Measurements from ENCODE around the gene GNB1L.
A peak's percentile ranks its signal among the peaks of the same experiment; 100 is the strongest.

Gene GNB1L

DNA sequence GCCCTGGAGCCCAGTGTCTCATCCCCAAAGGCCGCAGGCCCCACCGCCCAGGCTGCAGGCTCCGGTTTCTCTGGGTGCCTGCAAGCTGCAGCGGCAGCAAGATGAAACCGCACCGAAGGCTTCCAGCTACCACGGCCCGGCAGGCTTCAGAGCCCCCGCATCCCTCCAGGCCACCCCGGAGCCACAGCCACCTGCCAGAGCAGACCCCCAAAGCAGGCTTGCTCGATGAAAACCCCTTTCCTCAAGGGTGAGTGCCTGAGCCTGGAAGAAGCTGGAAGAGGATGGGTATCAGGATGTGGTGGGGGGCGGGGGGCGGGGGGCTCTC is 24.5 kb upstream of the GNB1L start:
- TF ChIP-seq EZH2 (IDR thresholded peaks at IDR 0.05) = no peak
- no peak for TF ChIP-seq FOXP2 (optimal IDR thresholded peaks at IDR 0.05; ENCODE audit: control extremely low read depth, extremely low read length, insufficient read depth)
- TF ChIP-seq POLR2AphosphoS5 (IDR thresholded peaks at IDR 0.05; ENCODE audit: borderline replicate concordance, low read depth, low read length) = no peak
- Histone ChIP-seq H3K36me3 (ENCODE audit: insufficient read depth, low read length) (no peaks in the 10 kb centered on the region), H3K4me3 (no peak overlapping the region), H3K27ac (no peak overlapping the region), H3K9ac (ENCODE audit: insufficient read length) (no peak overlapping the region), H3K9me3 (ENCODE audit: low read depth, low read length) (no peaks in the 10 kb centered on the region)
- no peak for DNase-seq (ENCODE audit: low read depth, low spot score)

DNA sequence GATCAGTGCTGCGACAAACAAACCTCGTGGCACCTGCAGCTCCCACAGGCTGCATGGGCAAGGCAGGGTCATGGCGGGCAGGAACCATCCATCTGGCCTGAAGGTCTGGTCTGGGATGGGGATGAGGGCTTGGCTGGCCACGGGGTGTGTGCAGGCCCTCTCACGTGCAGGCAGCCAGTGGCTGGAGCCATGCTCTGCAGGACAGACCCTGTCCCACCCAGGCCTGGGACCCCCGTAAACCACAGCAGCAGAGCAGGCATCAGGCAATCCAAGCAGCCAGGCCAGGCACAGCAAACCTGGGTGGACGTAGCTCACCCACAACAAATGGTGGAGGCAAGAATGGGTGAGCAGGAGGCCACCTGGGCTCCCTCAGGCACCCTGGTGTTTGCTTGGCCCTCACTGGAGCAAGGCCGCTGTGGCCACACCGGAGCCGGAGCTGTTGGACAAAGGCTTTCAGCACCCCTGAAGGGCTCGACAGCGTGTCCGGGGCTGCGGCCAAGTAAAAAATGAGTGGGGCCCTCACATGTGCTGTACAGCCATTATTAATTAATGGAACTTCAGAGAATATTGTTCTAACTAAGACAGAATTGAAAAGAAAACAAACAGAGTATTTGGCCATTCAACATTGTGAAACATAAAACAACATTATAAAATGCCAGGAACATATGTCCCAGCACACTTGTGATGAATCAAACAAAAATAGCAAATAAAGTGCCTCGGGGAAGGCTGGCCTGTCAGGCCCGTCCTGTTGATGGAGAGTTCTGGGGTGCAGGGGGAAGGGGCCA is 24.0 kb upstream of the GNB1L start:
- Histone ChIP-seq H3K36me3 (ENCODE audit: insufficient read depth, low read length) (no peaks in the 10 kb centered on the region), H3K9me3 (ENCODE audit: low read depth, low read length) (no peaks in the 10 kb centered on the region), H3K4me3 (no peak overlapping the region), H3K27ac (0 out of 2 replicates have a peak overlapping the region, but pooled peaks have one; percentile 46), H3K9ac (ENCODE audit: insufficient read length) (no peak overlapping the region)
- TF ChIP-seq EZH2 (IDR thresholded peaks at IDR 0.05) (no peak), FOXP2 (optimal IDR thresholded peaks at IDR 0.05; ENCODE audit: control extremely low read depth, extremely low read length, insufficient read depth) (no peak)
- no peak for DNase-seq (ENCODE audit: low read depth, low spot score)

DNA sequence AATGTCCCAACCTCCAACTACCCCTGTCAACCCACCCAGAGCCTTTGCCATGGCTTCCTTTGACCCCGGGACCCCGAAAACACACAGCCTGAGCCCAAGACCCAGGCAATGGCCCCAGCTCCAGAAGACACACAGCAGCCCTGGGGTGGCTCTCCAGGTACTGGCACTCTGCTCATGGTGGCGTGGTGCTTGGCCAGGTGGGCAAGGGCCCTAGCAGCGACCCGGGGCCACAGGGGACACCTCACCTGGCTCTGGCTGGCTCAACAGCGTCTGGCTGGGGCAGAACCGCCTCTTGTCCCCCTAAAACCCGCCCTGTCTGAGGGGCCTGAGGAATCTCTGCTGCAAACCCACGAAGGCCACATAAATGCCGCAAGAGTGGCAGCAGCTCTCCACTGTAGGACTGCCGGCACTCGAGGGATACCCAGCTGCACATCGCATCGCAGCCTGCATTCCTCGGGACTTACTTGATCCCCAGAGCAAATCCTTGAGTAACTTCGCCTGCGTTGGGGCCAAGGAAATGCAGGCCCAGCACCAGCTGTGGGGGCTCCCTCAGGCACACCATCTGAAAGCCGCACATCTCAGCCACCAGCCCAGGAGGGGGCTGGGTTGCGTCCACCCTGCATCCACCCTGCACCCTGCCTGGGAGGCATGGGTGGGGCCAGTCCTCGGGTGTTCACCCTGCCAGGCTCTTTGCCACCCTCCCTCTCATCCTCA is 23.1 kb upstream of the GNB1L start:
- H3K36me3 ChIP-seq (ENCODE audit: insufficient read depth, low read length) = no peaks in the 10 kb centered on the region
- TF ChIP-seq EZH2 (IDR thresholded peaks at IDR 0.05) (no peak), FOXP2 (optimal IDR thresholded peaks at IDR 0.05; ENCODE audit: control extremely low read depth, extremely low read length, insufficient read depth) (no peak), POLR2AphosphoS5 (IDR thresholded peaks at IDR 0.05; ENCODE audit: borderline replicate concordance, low read depth, low read length) (no peak)
- no peak overlapping the region for H3K4me3 ChIP-seq
- H3K9me3 ChIP-seq (ENCODE audit: low read depth, low read length) = no peaks in the 10 kb centered on the region
- no peak overlapping the region for H3K9ac ChIP-seq (ENCODE audit: insufficient read length)
- no peak overlapping the region for H3K27ac ChIP-seq
- DNase-seq (ENCODE audit: low read depth, low spot score) = no peak

DNA sequence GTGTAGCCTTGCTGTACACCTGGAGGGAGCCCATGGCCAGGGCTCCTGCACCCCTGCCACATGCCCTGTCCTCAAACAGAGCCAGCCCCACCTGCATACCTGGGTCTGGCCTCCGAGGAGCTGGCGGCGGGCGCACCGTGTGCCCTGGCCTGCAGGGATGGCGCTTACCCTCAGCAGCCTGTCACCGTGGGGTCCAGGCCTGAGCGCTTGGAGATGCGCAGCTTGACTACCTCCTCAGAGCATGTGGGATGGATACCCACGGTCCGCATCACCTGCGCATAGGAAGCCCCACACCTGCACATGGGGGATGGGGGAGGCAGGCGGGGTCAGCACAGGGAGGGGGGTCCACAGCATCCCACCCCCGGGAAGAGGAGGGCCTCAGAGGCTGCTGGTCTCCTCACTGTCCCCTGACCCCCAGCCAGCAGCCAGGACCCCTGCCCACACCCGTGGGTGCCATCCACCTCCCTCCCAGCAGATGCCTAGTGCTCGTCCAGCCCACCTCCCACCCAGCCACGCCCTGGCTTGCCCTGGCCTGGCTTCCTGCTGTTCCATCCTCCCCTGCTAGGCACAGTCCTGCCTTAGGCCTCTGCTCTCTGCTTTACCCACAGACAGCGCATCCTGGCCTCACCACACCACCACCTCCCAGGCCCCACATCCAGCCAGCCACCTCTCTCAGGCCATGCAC is 22.4 kb upstream of the GNB1L start:
- DNase-seq (ENCODE audit: low read depth, low spot score) = no peak
- no peaks in the 10 kb centered on the region for H3K36me3 ChIP-seq (ENCODE audit: insufficient read depth, low read length)
- no peak overlapping the region for H3K27ac ChIP-seq
- no peak overlapping the region for H3K4me3 ChIP-seq
- no peak overlapping the region for H3K9ac ChIP-seq (ENCODE audit: insufficient read length)
- H3K9me3 ChIP-seq (ENCODE audit: low read depth, low read length) = no peaks in the 10 kb centered on the region
- TF ChIP-seq FOXP2 (optimal IDR thresholded peaks at IDR 0.05; ENCODE audit: control extremely low read depth, extremely low read length, insufficient read depth) = no peak
- no peak for TF ChIP-seq EZH2 (IDR thresholded peaks at IDR 0.05)
- no peak for TF ChIP-seq POLR2AphosphoS5 (IDR thresholded peaks at IDR 0.05; ENCODE audit: borderline replicate concordance, low read depth, low read length)

DNA sequence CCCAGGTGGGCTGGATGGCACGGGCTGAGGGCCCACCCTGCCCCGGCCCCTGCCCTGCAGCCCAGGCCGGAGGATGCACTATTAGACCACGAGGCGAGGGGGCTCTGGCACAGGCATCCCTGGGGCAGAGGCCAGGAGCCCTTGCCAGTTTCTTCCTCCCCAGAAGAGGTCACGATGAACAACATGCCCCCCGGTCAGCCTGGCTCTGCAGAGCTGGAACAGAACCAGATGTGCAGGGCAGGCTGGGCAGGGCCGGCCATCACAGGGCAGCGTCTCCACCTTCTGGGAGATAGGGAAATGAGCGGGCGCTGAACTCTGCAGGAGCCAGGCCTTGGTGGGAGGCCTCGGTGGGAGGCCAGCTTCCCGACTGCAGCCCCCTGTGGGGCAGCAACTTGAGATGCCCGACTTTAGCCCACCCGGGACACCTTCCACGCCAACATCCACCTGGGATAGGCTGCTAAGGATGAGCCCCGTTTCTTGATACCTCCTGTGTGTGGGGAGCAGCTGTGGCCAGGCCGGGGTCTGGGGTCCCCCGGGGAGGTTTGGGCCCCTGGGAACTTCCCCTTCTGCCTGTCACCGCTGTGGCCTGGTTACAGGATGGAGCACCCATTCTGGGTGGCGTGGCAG is 21.8 kb upstream of the GNB1L start:
- TF ChIP-seq POLR2AphosphoS5 (IDR thresholded peaks at IDR 0.05; ENCODE audit: borderline replicate concordance, low read depth, low read length) = no peak
- TF ChIP-seq EZH2 (IDR thresholded peaks at IDR 0.05) = no peak
- no peak for TF ChIP-seq FOXP2 (optimal IDR thresholded peaks at IDR 0.05; ENCODE audit: control extremely low read depth, extremely low read length, insufficient read depth)
- no peaks in the 10 kb centered on the region for H3K36me3 ChIP-seq (ENCODE audit: insufficient read depth, low read length)
- no peaks in the 10 kb centered on the region for H3K9me3 ChIP-seq (ENCODE audit: low read depth, low read length)
- DNase-seq (ENCODE audit: low read depth, low spot score) = no peak
- H3K27ac ChIP-seq = no peak overlapping the region
- no peak overlapping the region for H3K4me3 ChIP-seq
- no peak overlapping the region for H3K9ac ChIP-seq (ENCODE audit: insufficient read length)

DNA sequence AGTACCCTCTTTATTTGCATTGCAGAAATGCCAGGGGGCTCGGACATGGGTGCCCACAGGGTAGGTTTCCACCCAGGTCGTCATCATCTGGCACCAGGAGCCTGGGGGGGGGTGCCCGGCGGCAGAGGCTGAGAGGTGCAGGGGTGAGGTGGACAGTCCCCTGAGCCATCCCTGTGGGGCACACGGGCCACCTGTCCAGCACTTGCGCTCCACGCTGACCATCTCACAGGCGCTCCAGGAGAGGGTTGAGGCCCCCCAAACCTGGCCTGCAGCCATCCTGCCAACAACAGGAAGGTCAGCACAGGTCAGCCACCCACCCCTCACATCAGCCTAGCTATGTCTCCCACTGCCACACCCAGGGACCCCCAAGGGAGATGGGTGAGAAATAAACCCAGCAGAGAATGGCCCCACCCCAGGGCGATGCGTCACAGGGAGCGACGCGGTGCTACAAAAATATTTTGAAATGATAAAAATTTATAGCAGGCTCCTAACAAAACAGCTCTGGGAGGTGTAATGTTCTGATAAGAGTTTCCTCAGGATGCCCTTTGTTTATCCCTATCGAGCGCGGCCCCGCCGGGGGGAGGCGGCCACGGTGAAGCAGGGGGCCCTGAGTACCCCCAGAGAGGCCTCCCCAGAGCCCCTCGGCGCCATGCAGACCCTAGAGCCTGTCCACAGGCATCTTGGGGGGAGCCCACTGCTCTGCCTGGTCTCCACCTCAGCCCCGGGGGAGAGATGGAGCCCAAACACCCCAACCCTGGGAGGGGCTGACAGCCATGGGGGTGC is 21.0 kb upstream of the GNB1L start:
- TF ChIP-seq POLR2AphosphoS5 (IDR thresholded peaks at IDR 0.05; ENCODE audit: borderline replicate concordance, low read depth, low read length) = no peak
- no peak for TF ChIP-seq FOXP2 (optimal IDR thresholded peaks at IDR 0.05; ENCODE audit: control extremely low read depth, extremely low read length, insufficient read depth)
- TF ChIP-seq EZH2 (IDR thresholded peaks at IDR 0.05) = no peak

DNA sequence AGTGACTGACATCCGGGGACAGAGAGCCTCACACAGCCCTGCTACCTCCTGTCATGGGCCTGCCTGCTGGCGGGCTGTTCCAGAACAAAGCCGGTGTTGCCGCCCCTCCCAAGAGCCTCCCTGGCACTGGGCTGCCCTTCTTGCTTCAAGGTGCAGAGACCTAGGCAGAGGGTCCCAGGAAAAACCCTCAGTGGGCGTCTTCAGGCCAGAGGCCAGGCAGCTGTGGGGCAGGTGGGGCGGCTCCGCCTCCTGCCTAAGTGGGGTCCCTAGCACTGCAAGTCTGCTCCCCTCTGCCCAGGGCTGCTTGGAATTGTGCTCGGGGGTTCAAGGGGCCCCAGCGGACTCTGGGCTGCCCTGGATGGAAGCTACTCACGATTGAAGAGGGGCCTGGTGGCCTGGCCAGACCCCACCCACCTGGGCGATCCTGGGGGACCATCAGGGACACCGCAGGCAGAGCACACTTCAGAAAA is 20.4 kb upstream of the GNB1L start:
- no peak for DNase-seq (ENCODE audit: low read depth, low spot score)
- no peaks in the 10 kb centered on the region for H3K9me3 ChIP-seq (ENCODE audit: low read depth, low read length)
- no peak overlapping the region for H3K9ac ChIP-seq (ENCODE audit: insufficient read length)
- H3K4me3 ChIP-seq = no peak overlapping the region
- no peak overlapping the region for H3K27ac ChIP-seq
- no peak for TF ChIP-seq EZH2 (IDR thresholded peaks at IDR 0.05)
- TF ChIP-seq FOXP2 (optimal IDR thresholded peaks at IDR 0.05; ENCODE audit: control extremely low read depth, extremely low read length, insufficient read depth) = no peak
- no peak for TF ChIP-seq POLR2AphosphoS5 (IDR thresholded peaks at IDR 0.05; ENCODE audit: borderline replicate concordance, low read depth, low read length)
- no peaks in the 10 kb centered on the region for H3K36me3 ChIP-seq (ENCODE audit: insufficient read depth, low read length)

More for the DNA sequence above, 21.0 kb upstream of the GNB1L start:
- Histone ChIP-seq H3K36me3 (ENCODE audit: insufficient read depth, low read length) (no peaks in the 10 kb centered on the region), H3K27ac (no peak overlapping the region), H3K9me3 (ENCODE audit: low read depth, low read length) (no peaks in the 10 kb centered on the region), H3K9ac (ENCODE audit: insufficient read length) (no peak overlapping the region), H3K4me3 (no peak overlapping the region)
- no peak for DNase-seq (ENCODE audit: low read depth, low spot score)

All from SK-N-MC (cell line).